Keratinocyte (primary cell): ENCODE data around the gene SNTB2. TPM values are rescaled to one million over a fixed set of nuclear protein-coding genes. Genes with fewer than 3 reads are reported as not detected.
A peak's percentile ranks its signal among the peaks of the same experiment; 100 is the strongest.

Experiments
- DNase-seq: peaks from one replicate; pipeline ENCODE4 v3.0.0-alpha.2; 2011; ENCODE audit warnings: low read depth, missing footprints, low spot score
- FAIRE-seq: peaks from 2 replicates; lab custom pipeline; 2011; peaks lifted over from hg19 to GRCh38; lab: Jason Lieb, UNC
- H2AFZ ChIP-seq: 2 replicates; pipeline ENCODE4 v1.6.0; 2012; ENCODE audit warnings: low read length, control low read depth, inconsistent platforms; ENCODE audit not compliant: control insufficient read depth
- H3K27ac ChIP-seq: 2 replicates; pipeline ENCODE4 v1.5.1; 2011; ENCODE audit warnings: low read length; ENCODE audit not compliant: control insufficient read depth, insufficient read depth
- H3K27me3 ChIP-seq: 3 replicates; pipeline ENCODE4 v1.6.0; 2011; ENCODE audit warnings: low read length; ENCODE audit not compliant: control insufficient read depth, insufficient read depth; ENCODE audit errors: extremely low read depth
- H3K36me3 ChIP-seq, 2 experiments: 2 replicates in 1 of 2; 3 replicates in 1 of 2; pipeline ENCODE4 v1.5.1; 2011; ENCODE audit warnings: low read length in 2 of 2, mild to moderate bottlenecking in 1 of 2; ENCODE audit not compliant: control insufficient read depth in 2 of 2, insufficient read depth in 2 of 2; ENCODE audit errors: extremely low read depth in 1 of 2
- H3K4me1 ChIP-seq: 3 replicates; pipeline ENCODE4 v1.5.1; 2011; ENCODE audit warnings: low read length; ENCODE audit not compliant: control insufficient read depth, insufficient read depth; ENCODE audit errors: extremely low read depth
- H3K4me2 ChIP-seq: 3 replicates; pipeline ENCODE4 v1.6.0; 2011; ENCODE audit warnings: low read depth, low read length; ENCODE audit not compliant: control insufficient read depth, insufficient read depth; ENCODE audit errors: extremely low read depth
- H3K4me3 ChIP-seq, 3 experiments: fragments of 200-600 bp in 1 of 3; sonication (generic) in 1 of 3; 2 replicates in 2 of 3; 3 replicates in 1 of 3; pipeline ENCODE4 v1.5.1; 2011 to 2016; ENCODE audit warnings: low read length in 3 of 3, mild to moderate bottlenecking in 3 of 3, control low read depth in 2 of 3, inconsistent platforms in 1 of 3, low read depth in 1 of 3, mixed read lengths in 1 of 3, mixed run types in 1 of 3, moderate library complexity in 1 of 3; ENCODE audit not compliant: control insufficient read depth in 2 of 3, insufficient read depth in 2 of 3; ENCODE audit errors: extremely low read depth in 1 of 3
- H3K79me2 ChIP-seq: 2 replicates; pipeline ENCODE4 v1.6.0; 2012; ENCODE audit warnings: low read length; ENCODE audit not compliant: control insufficient read depth, insufficient read depth
- H3K9ac ChIP-seq: 3 replicates; pipeline ENCODE4 v1.6.0; 2011; ENCODE audit warnings: low read length; ENCODE audit not compliant: control insufficient read depth, insufficient read depth; ENCODE audit errors: extremely low read depth
- H3K9me1 ChIP-seq: 3 replicates; pipeline ENCODE4 v1.6.0; 2011; ENCODE audit warnings: low read length; ENCODE audit not compliant: control insufficient read depth, insufficient read depth; ENCODE audit errors: extremely low read depth
- H3K9me3 ChIP-seq: 2 replicates; pipeline ENCODE4 v1.5.1; 2012; ENCODE audit warnings: low read depth, low read length; ENCODE audit not compliant: control insufficient read depth
- H4K20me1 ChIP-seq: 3 replicates; pipeline ENCODE4 v1.6.0; 2011; ENCODE audit warnings: low read length; ENCODE audit not compliant: control insufficient read depth, insufficient read depth; ENCODE audit errors: extremely low read depth
- CTCF ChIP-seq, 3 experiments: IDR thresholded peaks in 1 of 3; conservative IDR thresholded peaks in 1 of 3; optimal IDR thresholded peaks in 1 of 3; 2 replicates in 2 of 3; 3 replicates in 1 of 3; pipeline versions ENCODE3 to v1.5.1; 2011; ENCODE audit warnings: low read length in 3 of 3, mild to moderate bottlenecking in 3 of 3, moderate library complexity in 2 of 3, control low read depth in 1 of 3, inconsistent platforms in 1 of 3; ENCODE audit not compliant: insufficient read depth in 2 of 3; ENCODE audit errors: extremely low read depth in 1 of 3
- EZH2 ChIP-seq: IDR thresholded peaks from one replicate; pipeline ENCODE4 v1.6.1; 2012; ENCODE audit warnings: inconsistent platforms, mild to moderate bottlenecking, low read length, moderate library complexity
- dilution Hi-C: fragments of 300-500 bp; cut with MboI; formaldehyde crosslinking; loops from one replicate; pipeline ENCODE4 v1.7.0; 2020; ENCODE audit warnings: low sequenced_read_pairs; ENCODE audit not compliant: extremely low pct_ligation_motif_present
- polyA plus RNA-seq, 5 experiments: library from polyadenylated mRNA; depleted of rRNA in 3 of 5; stranded (reverse) in 3 of 5; stranded (forward) in 1 of 5; unstranded in 1 of 5; fragments of >200 nt; gene quantifications; 1 replicate in 1 of 5; 2 replicates in 3 of 5; 3 replicates in 1 of 5; pipeline versions ENCODE4 v1.2.1 to v1.2.3, GENCODE V29; 2011 to 2012; ENCODE audit warnings: missing spikeins in 2 of 5, low read depth in 1 of 5, low replicate concordance in 1 of 5

The SNTB2 gene
- polyA plus RNA-seq, 1 donor (not counting 4 experiments of a cell fraction or from before 2014, with no cell fraction given): 15.9 TPM

- dilution Hi-C loops: no loop called here
- no peaks in the 10 kb centered on the region for H4K20me1 ChIP-seq
- H3K4me2 ChIP-seq: no peak overlapping the region
- H3K36me3 ChIP-seq: no peaks in the 10 kb centered on the region
- peaks cover 60% of the 10 kb centered on the region for H3K79me2 ChIP-seq
- H3K4me1 ChIP-seq: peaks cover 47% of the 10 kb centered on the region
- H3K9me3 ChIP-seq: no peaks in the 10 kb centered on the region
- H3K9ac ChIP-seq: no peak overlapping the region
- no peak overlapping the region for H2AFZ ChIP-seq
- TF ChIP-seq EZH2 (no peak), CTCF (optimal IDR thresholded peaks at IDR 0.05 in 1 of 3, IDR thresholded peaks at IDR 0.05 in 1 of 3, conservative IDR thresholded peaks at IDR 0.05 in 1 of 3; ENCODE audit: extremely low read depth in 1 of 3, insufficient read depth in 2 of 3, low read length in 3 of 3) (no peak)
- no peaks in the 10 kb centered on the region for H3K9me1 ChIP-seq
- H3K27me3 ChIP-seq: no peaks in the 10 kb centered on the region
- peak overlapping the region; percentile 36 for H3K27ac ChIP-seq
- DNase-seq (no peak), FAIRE-seq (no peak)
- no peak overlapping the region for H3K4me3 ChIP-seq
Measured at GRCh38 chr16:69201291-69201690, 14.3 kb downstream of the SNTB2 start.

- Histone ChIP-seq H3K79me2 (peaks cover 55% of the 10 kb centered on the region), H3K4me3 (no peak overlapping the region), H3K27ac (peak overlapping the region; percentile 70), H3K4me2 (no peak overlapping the region), H3K9me1 (no peaks in the 10 kb centered on the region), H3K27me3 (no peaks in the 10 kb centered on the region), H3K9ac (peak overlapping the region; percentile 5), H3K4me1 (peaks cover 47% of the 10 kb centered on the region), H3K9me3 (no peaks in the 10 kb centered on the region), H3K36me3 (no peaks in the 10 kb centered on the region), H4K20me1 (no peaks in the 10 kb centered on the region), H2AFZ (no peak overlapping the region)
- dilution Hi-C loops: no loop called here
- no peak for TF ChIP-seq CTCF (optimal IDR thresholded peaks at IDR 0.05 in 1 of 3, IDR thresholded peaks at IDR 0.05 in 1 of 3, conservative IDR thresholded peaks at IDR 0.05 in 1 of 3; ENCODE audit: extremely low read depth in 1 of 3, insufficient read depth in 2 of 3, low read length in 3 of 3)
- no peak for TF ChIP-seq EZH2
- FAIRE-seq: peak; percentile 86
- DNase-seq: no peak
Measured at GRCh38 chr16:69201787-69202186, 14.8 kb downstream of the SNTB2 start.
